GM21717 (cell line): ENCODE data around the gene OR9A2.

ENCODE experiments used
- ATAC-seq: cut with Tn5 transposase; IDR thresholded peaks from one replicate; pipeline ENCODE4 v1.9.1; 2021; ENCODE audit warnings: mild to moderate bottlenecking, moderate library complexity; ENCODE audit not compliant: unreplicated experiment

OR9A2 gene, protein sequence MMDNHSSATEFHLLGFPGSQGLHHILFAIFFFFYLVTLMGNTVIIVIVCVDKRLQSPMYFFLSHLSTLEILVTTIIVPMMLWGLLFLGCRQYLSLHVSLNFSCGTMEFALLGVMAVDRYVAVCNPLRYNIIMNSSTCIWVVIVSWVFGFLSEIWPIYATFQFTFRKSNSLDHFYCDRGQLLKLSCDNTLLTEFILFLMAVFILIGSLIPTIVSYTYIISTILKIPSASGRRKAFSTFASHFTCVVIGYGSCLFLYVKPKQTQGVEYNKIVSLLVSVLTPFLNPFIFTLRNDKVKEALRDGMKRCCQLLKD

DNA sequence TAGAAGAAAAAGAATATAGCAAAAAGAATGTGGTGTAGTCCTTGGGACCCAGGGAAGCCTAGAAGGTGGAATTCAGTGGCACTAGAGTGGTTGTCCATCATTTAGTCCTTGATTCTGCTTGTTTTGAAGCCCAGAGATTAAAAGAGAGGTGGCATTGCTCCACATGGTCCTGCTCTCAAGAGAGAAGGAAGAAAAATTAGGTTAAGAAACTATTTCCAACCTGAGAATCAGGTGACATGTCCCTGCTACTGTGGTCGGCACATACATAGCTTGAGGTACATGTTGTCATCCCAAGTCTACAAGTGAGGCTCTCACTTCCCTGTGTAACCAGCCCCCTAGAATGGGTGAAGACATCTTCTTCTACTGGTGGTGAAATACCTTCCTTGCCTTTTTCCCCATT lies at the start of gene OR9A2:
TSS of gene OR9A2 (minus strand) at position 101 of the 400 bp plus-strand sequence. CDS start at position 101, 0 bp downstream.
- no peak for ATAC-seq

DNA sequence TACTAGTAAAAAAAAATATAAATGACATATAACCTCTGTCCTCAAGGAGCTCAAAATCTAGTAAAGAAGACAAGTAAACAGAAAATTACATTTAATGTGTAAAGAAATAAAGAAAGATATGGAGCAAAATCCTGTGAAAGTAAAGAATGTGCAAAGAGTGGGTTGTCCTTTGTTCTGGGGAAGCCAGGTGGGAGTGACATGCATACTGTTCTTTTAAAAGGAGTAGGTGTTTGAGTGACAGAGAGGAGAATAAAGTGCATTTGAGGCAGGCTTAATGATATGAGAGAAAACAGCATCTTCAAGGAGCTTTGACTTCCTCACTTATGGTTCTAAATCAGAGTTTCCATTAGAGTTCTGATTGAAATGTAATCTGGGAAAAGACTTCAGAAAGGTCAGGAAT lies 47.2 kb upstream of the OR9A2 start:
- ATAC-seq, result no peak

DNA sequence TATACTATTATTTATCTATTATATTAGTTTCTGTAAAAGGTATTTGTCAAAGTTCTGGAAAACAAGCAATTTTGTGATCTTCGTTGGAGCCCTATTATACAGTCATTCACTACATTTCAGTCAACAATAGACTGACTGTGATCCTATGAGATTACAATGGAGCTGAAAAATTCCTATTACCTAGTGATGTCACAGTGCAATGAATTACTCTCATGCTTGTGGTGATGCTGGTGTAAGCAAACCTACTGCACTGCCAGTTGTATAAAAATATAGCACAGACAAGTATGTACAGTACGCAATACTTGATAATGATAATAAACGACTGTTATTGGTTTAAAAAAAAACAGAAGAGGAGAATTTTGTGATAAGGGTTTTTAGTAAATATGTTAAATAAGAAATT lies 46.6 kb upstream of the OR9A2 start:
- ATAC-seq, result no peak

GRCh38 chr7:143069912-143070500 lies 43.1 kb upstream of the OR9A2 start:
- no peak for ATAC-seq

DNA sequence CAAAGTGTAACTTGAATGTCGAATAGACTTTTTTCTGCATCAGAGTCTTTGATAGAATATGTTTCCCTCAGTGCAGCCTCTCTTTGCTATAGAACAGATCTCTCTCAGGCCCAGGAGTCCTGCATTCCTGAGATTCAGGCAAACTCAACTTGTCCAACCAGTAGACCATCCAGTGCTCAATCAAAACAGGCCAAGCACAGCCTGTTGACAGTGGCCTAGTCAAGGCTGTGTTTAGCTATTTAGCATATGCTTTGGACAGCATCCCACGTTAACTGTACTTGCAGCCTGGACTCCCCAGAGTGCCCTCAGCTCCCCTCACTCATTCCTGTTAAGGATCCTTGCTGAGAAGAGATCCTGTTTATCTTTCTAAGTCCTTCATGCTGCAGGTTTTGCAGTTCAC lies 41.5 kb upstream of the OR9A2 start:
- ATAC-seq, result no peak

DNA sequence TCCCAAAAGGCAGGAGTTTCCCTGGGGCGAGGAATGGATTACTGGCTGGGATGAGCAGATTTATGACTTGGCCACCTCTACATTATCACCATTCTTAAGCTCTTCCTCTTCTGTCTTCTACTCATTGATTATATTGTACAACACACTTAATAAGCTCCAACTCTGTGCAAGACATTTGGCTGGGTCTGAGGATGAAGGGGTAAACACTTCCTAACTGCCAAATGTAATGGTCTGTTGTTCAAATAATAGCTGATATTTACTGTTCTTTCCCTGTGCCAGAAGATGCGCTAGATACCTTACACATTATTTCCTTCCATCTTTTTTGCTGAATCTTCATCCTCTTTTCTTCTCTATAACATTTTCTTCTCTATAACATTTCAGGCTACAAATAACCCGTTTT lies 36.8 kb upstream of the OR9A2 start:
- no peak for ATAC-seq

GRCh38 chr7:143055754-143056153 lies 28.8 kb upstream of the OR9A2 start:
- no peak for ATAC-seq

DNA sequence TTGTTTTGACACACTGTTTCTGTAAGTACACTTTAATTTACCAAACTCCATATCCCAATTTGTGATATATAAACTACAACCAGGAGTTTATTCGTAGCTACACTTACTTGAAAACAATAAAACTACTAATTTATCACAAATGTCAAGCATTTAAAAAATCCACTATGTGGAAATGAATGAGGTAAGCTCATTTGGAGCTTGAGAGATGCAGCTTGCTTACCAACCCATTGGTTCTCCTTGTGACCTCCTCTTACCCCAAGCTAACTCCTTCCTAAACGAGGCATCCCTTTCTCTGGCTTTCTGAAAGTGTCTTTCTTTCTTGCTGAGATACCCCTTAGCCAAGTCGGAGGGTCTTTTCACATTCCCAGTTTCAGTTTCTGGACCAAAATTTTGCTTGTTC lies 27.7 kb upstream of the OR9A2 start:
- no peak for ATAC-seq

GRCh38 chr7:143052041-143052440 lies 25.1 kb upstream of the OR9A2 start, which contains the start of gene OR6V1:
Gene OR6V1, plus strand, starts transcription at chr7:143052341. Its CDS starts 0 bp downstream, at chr7:143052341.
- ATAC-seq, result no peak

- ATAC-seq, result no peak
These were observed 24.0 kb upstream of the OR9A2 start for GRCh38 chr7:143050931-143051330.

- no peak for ATAC-seq
These were observed 22.4 kb upstream of the OR9A2 start for GRCh38 chr7:143049362-143049761.

DNA sequence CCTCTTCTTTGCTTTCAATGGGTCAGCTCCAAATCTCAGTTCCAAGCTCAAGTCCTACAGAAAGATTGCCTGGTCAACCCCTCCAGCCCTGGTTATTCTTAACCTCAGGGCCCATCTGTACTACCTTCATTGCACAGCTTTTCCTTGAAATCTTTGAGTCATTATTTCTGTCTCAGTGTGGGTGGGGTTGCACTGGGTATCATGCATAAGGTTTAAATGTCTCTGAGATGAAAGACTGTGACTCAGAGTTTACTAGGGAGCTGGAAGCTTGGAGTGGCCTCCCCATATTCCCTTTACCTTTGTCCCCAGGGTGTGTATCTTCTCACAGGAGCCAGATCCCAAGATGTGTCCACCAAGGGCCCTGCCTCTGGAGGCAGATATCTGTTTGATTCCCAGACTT lies 21.9 kb upstream of the OR9A2 start:
- ATAC-seq, result no peak

DNA sequence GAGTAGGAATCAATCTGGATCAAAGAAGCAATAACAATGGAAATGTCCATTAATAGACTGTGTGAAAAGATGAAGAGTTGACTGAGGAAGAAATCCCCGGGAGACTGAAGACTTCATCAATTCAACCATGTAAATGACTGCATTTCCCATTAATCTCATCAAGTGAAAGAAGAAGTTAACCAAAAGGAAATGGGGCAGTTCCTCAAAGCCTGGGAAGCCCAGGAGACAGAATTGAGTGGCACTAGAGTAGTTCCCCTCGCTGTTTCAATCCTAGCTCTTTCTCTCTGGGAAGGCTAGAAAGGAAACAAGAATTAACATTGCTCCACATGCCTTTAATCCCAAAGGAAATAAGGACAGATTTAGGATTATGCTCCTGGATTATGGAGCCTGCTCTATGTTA lies 20.4 kb upstream of the OR9A2 start:
- ATAC-seq, result no peak

- ATAC-seq, result no peak
These were observed 19.5 kb upstream of the OR9A2 start for GRCh38 chr7:143046426-143046851.

GRCh38 chr7:143043391-143043790 lies 16.5 kb upstream of the OR9A2 start:
- ATAC-seq, result no peak

- ATAC-seq, result no peak
These were observed 15.9 kb upstream of the OR9A2 start for GRCh38 chr7:143042790-143043271.

GRCh38 chr7:143042159-143042789 lies 15.3 kb upstream of the OR9A2 start:
- no peak for ATAC-seq

GRCh38 chr7:143041346-143041745 lies 14.4 kb upstream of the OR9A2 start:
- no peak for ATAC-seq

DNA sequence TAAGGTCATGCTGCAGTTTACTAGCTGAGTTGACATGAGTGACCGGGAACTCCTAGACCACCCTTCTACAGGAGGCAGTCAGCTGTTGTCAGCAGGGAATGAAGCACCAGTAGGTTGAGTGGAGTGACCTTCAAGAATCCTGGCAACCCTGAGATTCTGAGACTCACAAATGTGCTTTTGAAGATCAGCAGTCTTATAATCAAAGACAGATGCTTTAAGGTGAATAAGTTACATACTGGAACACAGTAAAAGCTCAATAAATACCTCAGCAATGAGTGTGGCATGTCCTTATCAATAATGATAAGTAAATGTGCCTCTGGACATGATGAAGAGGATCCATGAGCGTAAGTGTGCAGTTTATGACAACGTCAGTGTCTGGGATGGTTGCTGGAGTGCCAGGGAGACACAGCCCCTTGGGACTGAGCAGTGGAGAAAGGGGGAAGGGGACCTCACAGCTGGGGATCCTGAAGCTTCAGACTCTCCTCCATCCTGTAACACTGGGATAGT lies 13.3 kb upstream of the OR9A2 start:
- ATAC-seq, result no peak

GRCh38 chr7:143038635-143039034 lies 11.7 kb upstream of the OR9A2 start:
- no peak for ATAC-seq

GRCh38 chr7:143027683-143028082 lies 751 bp upstream of the OR9A2 start:
- no peak for ATAC-seq

DNA sequence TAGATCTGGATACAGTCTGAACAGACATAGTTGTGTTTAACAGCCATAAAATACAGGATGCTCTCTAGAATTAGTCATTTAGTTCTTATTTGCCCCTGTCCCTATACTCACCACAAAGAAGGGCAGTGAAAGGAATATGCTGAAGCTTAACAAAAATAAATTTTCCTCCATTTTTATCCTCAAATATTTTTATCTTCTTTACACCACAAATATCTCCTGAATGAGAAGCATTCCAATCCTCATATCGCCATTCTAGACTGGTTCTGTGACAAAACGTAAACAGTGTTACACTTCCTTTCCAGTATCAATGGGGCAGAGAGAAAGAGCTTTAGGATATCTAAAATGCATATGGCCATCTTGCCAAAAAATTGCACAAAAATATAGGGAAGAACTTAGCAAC lies 1.6 kb downstream of the OR9A2 start:
- no peak for ATAC-seq
